Measurements from ENCODE around the gene PDE7B. TPM values are rescaled to one million over a fixed set of nuclear protein-coding genes. Genes with fewer than 3 reads are reported as not detected.

The PDE7B gene
- total and polyA plus RNA-seq, 4 experiments from 2014 or later: 0.06 to 0.94 (median 0.28) TPM

DNA sequence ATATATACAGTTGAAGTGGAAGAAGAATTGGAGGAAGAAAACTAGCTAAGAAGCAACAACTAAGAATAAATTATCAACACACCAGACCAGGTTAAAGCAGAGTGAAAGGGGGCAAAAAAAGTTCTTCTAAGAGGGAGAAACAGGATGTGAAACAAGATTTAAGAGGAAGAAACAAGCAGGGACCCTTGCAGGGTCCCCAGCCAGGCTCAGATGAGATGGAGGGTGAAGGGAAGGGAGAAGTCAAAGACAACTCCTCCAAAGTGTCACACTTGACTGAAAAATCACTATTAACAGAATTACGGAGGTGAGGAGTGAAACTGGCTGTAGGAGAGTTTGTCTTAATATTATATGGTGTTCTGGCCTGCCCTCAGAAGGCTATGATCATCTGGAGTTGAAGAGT lies 333.2 kb downstream of the PDE7B start:
- POLR2A ChIA-PET (ENCODE audit: partially characterized antibody): no interaction called here
- no peaks in the 10 kb centered on the region for H3K4me1 Mint-ChIP-seq
- intact Hi-C loops (cut with micrococcal nuclease): no loop called here

DNA sequence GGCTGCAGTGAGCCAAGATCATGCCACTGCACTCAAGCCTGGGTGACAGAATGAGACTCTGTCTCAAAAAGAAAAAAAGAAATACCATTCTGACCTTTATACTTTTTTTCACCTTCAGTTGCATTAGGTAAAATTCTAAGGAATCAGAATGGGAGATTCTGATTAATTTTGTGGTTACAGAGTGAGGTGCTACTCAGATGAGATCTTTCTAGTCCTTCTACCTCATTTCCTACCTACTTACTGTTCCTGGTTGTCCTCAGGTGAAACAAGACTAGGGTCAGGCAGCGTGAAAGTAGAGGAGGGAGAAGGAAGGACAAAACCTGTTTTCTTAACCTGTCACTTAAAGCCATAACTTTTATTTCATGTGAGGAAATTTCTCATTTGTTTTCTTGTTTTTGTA lies 334.9 kb downstream of the PDE7B start:
- H3K36me3 ChIP-seq (ENCODE audit: insufficient read depth, low read length): no peaks in the 10 kb centered on the region
- no peaks in the 10 kb centered on the region for H3K4me1 Mint-ChIP-seq
- H3K4me3 ChIP-seq (ENCODE audit: low read length in 2 of 2): no peak overlapping the region
- ChIA-PET CTCF (ENCODE audit: partially characterized antibody) (no interaction called here), POLR2A (ENCODE audit: partially characterized antibody) (no interaction called here)
- no peaks in the 10 kb centered on the region for H3K9me3 ChIP-seq (ENCODE audit: control insufficient read depth in 1 of 2, low read length in 2 of 2)
- H3K27ac Mint-ChIP-seq: no peak overlapping the region
- DNase-seq: no peak
- H3K9me3 Mint-ChIP-seq: peaks cover 0 to 3% (median 0%) of the 10 kb centered on the region in 8 donors
- intact Hi-C loops (cut with micrococcal nuclease): no loop called here
- no peak overlapping the region for H3K4me3 Mint-ChIP-seq
- H3K36me3 Mint-ChIP-seq: no peaks in the 10 kb centered on the region
- peaks cover 0 to 11% of the 10 kb centered on the region in 2 donors for H3K27me3 Mint-ChIP-seq
- no peak overlapping the region for H3K27ac ChIP-seq (ENCODE audit: low read depth, low read length)
- H3K27me3 ChIP-seq (ENCODE audit: insufficient read depth, low read length): no peaks in the 10 kb centered on the region
- no peaks in the 10 kb centered on the region for H3K4me1 ChIP-seq (ENCODE audit: insufficient read depth, low read length)

More for the DNA sequence above, 333.2 kb downstream of the PDE7B start:
- CTCF ChIA-PET (ENCODE audit: partially characterized antibody): no interaction called here
- Mint-ChIP-seq H3K27me3 (peaks cover 0 to 10% of the 10 kb centered on the region in 2 donors), H3K4me3 (no peak overlapping the region), H3K27ac (no peak overlapping the region), H3K36me3 (no peaks in the 10 kb centered on the region), H3K9me3 (peaks cover 0 to 3% (median 0%) of the 10 kb centered on the region in 8 donors)
- Histone ChIP-seq H3K27me3 (ENCODE audit: insufficient read depth, low read length) (no peaks in the 10 kb centered on the region), H3K27ac (ENCODE audit: low read depth, low read length) (no peak overlapping the region), H3K4me1 (ENCODE audit: insufficient read depth, low read length) (no peaks in the 10 kb centered on the region), H3K36me3 (ENCODE audit: insufficient read depth, low read length) (no peaks in the 10 kb centered on the region), H3K4me3 (ENCODE audit: low read length in 2 of 2) (no peak overlapping the region), H3K9me3 (ENCODE audit: control insufficient read depth in 1 of 2, low read length in 2 of 2) (no peaks in the 10 kb centered on the region)
- no peak for DNase-seq

DNA sequence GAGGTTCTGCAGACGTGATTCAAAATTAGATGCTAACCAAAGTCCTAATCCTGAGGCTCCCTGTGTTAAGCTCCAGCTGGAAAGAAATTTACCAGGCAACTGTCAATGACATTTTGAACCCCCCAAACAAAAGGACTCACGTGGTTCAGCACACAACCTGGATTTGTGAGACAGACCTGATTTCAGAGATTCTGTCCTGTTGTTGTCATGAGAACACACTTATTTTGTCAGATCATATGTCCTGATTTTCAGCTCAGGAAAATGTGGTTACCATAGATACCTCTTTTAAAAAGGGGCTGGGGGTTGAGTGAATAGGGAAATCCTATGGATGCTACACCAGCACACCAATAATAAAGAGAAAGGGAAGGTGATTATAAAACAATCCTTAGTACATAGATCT lies 337.0 kb downstream of the PDE7B start:
- Histone ChIP-seq H3K9me3 (ENCODE audit: control insufficient read depth in 1 of 2, low read length in 2 of 2) (no peaks in the 10 kb centered on the region), H3K4me3 (ENCODE audit: low read length in 2 of 2) (no peak overlapping the region), H3K4me1 (ENCODE audit: insufficient read depth, low read length) (no peaks in the 10 kb centered on the region), H3K27ac (ENCODE audit: low read depth, low read length) (no peak overlapping the region), H3K27me3 (ENCODE audit: insufficient read depth, low read length) (no peaks in the 10 kb centered on the region), H3K36me3 (ENCODE audit: insufficient read depth, low read length) (no peaks in the 10 kb centered on the region)
- H3K27ac Mint-ChIP-seq: no peak overlapping the region
- no peak overlapping the region for H3K4me3 Mint-ChIP-seq
- H3K4me1 Mint-ChIP-seq: no peaks in the 10 kb centered on the region
- H3K36me3 Mint-ChIP-seq: no peaks in the 10 kb centered on the region
- H3K9me3 Mint-ChIP-seq: peaks cover 0 to 3% (median 0%) of the 10 kb centered on the region in 8 donors
- H3K27me3 Mint-ChIP-seq: peaks cover 0 to 10% of the 10 kb centered on the region in 2 donors
- no peak for DNase-seq
- ChIA-PET POLR2A (ENCODE audit: partially characterized antibody) (no interaction called here), CTCF (ENCODE audit: partially characterized antibody) (interaction anchor here (1.6 kb wide), 1 partner anchor 38 kb away, joined by 4 read pairs; no protein-coding TSS in a partner anchor)
- intact Hi-C loops (cut with micrococcal nuclease): no loop called here

DNA sequence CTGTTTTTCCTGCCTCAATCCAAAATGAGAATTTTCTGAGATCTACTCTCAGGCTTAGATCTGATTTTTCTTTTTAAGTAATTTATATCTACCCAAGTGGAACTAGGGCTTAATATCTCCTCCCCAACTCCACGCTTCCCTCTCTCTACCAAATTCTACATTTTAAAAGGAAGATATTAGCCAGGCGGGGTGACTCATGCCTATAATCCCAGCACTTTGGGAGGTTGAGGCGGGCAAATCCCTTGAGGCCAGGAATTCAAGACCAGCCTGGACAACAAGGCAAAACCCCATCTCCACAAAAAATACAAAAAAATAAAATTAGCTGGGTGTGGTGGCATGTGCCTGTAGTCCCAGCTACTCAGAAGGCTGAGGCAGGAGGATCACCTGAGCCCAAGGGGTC lies 337.6 kb downstream of the PDE7B start:
- no peak overlapping the region for H3K4me3 ChIP-seq (ENCODE audit: low read length in 2 of 2)
- H3K27ac Mint-ChIP-seq: no peak overlapping the region
- no peaks in the 10 kb centered on the region for H3K4me1 Mint-ChIP-seq
- intact Hi-C loops (cut with micrococcal nuclease): no loop called here
- no peaks in the 10 kb centered on the region for H3K4me1 ChIP-seq (ENCODE audit: insufficient read depth, low read length)
- ChIA-PET POLR2A (ENCODE audit: partially characterized antibody) (no interaction called here), CTCF (ENCODE audit: partially characterized antibody) (interaction anchor here (1.6 kb wide), 1 partner anchor 37 kb away, joined by 4 read pairs; no protein-coding TSS in a partner anchor)
- no peaks in the 10 kb centered on the region for H3K27me3 ChIP-seq (ENCODE audit: insufficient read depth, low read length)
- H3K9me3 Mint-ChIP-seq: peaks cover 0 to 3% (median 0%) of the 10 kb centered on the region in 8 donors
- no peaks in the 10 kb centered on the region for H3K36me3 ChIP-seq (ENCODE audit: insufficient read depth, low read length)
- H3K27me3 Mint-ChIP-seq: peaks cover 2 to 12% of the 10 kb centered on the region in 2 donors
- H3K36me3 Mint-ChIP-seq: no peaks in the 10 kb centered on the region
- no peak overlapping the region for H3K27ac ChIP-seq (ENCODE audit: low read depth, low read length)
- no peaks in the 10 kb centered on the region for H3K9me3 ChIP-seq (ENCODE audit: control insufficient read depth in 1 of 2, low read length in 2 of 2)
- DNase-seq: no peak
- no peak overlapping the region for H3K4me3 Mint-ChIP-seq

DNA sequence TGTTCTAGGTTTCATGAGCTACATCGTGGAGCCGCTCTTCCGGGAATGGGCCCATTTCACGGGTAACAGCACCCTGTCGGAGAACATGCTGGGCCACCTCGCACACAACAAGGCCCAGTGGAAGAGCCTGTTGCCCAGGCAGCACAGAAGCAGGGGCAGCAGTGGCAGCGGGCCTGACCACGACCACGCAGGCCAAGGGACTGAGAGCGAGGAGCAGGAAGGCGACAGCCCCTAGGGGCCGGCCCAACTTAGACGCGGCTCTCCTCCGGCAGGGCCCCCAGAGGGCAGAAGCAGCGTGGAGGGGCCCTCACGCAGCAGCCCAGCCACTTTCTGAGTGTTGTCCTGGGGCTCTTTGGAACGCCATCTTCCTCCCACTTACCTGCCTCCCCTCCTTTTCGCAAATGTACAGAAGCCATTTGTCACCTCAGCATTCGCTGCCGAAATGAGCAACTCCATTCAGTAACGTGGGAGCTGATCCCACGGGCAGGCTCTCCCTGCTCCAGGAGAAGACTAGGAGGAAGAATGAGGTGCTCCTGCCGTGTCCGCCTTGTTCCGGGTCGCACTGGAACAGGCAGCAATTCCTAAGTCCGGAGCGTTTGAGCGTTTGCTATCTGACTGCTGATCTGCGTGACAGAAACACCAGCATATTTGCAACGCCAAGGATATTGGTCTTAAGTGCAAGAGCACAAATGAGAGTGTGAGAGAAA lies 340.3 kb downstream of the PDE7B start:
- H3K36me3 ChIP-seq (ENCODE audit: insufficient read depth, low read length): no peaks in the 10 kb centered on the region
- no peaks in the 10 kb centered on the region for H3K9me3 ChIP-seq (ENCODE audit: control insufficient read depth in 1 of 2, low read length in 2 of 2)
- H3K4me3 Mint-ChIP-seq: no peak overlapping the region
- H3K4me3 ChIP-seq (ENCODE audit: low read length in 2 of 2): no peak overlapping the region
- H3K27ac ChIP-seq (ENCODE audit: low read depth, low read length): no peak overlapping the region
- no peak for DNase-seq
- peaks cover 2 to 12% of the 10 kb centered on the region in 2 donors for H3K27me3 Mint-ChIP-seq
- H3K27me3 ChIP-seq (ENCODE audit: insufficient read depth, low read length): no peaks in the 10 kb centered on the region
- H3K27ac Mint-ChIP-seq: no peak overlapping the region
- CTCF ChIA-PET (ENCODE audit: partially characterized antibody): no interaction called here
- no peaks in the 10 kb centered on the region for H3K9me3 Mint-ChIP-seq
- intact Hi-C loops (cut with micrococcal nuclease): no loop called here
- POLR2A ChIA-PET (ENCODE audit: partially characterized antibody): no interaction called here
- H3K36me3 Mint-ChIP-seq: no peaks in the 10 kb centered on the region
- H3K4me1 Mint-ChIP-seq: no peaks in the 10 kb centered on the region
- no peaks in the 10 kb centered on the region for H3K4me1 ChIP-seq (ENCODE audit: insufficient read depth, low read length)

DNA sequence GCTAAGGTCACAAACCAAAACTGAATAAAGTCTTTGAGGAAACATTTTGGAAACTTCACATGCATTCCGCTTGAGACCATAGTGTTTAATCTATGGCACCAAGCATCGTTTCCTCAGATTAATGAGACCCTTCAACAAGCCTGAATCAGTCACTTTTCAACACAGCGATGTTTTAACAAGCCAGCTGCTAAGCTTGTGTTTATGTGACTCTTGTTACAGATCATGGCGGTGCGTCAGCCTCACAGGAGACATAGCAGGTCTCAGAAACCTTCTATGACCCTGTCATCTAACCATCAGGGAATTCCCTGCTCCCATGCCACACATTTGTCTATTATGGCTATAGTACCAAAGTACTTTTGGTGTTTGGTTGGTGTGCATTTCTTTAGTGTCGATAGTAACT lies 341.4 kb downstream of the PDE7B start:
- no peaks in the 10 kb centered on the region for H3K9me3 Mint-ChIP-seq
- H3K36me3 Mint-ChIP-seq: no peaks in the 10 kb centered on the region
- no peaks in the 10 kb centered on the region for H3K4me1 ChIP-seq (ENCODE audit: insufficient read depth, low read length)
- POLR2A ChIA-PET (ENCODE audit: partially characterized antibody): no interaction called here
- no peak overlapping the region for H3K4me3 Mint-ChIP-seq
- H3K27me3 Mint-ChIP-seq: peaks cover 2 to 12% of the 10 kb centered on the region in 2 donors
- no peaks in the 10 kb centered on the region for H3K36me3 ChIP-seq (ENCODE audit: insufficient read depth, low read length)
- H3K27ac Mint-ChIP-seq: no peak overlapping the region
- H3K9me3 ChIP-seq (ENCODE audit: control insufficient read depth in 1 of 2, low read length in 2 of 2): no peaks in the 10 kb centered on the region
- no peak overlapping the region for H3K4me3 ChIP-seq (ENCODE audit: low read length in 2 of 2)
- H3K27ac ChIP-seq (ENCODE audit: low read depth, low read length): no peak overlapping the region
- no peak for DNase-seq
- no peaks in the 10 kb centered on the region for H3K27me3 ChIP-seq (ENCODE audit: insufficient read depth, low read length)
- no peaks in the 10 kb centered on the region for H3K4me1 Mint-ChIP-seq
- intact Hi-C loops (cut with micrococcal nuclease): no loop called here
- CTCF ChIA-PET (ENCODE audit: partially characterized antibody): no interaction called here

DNA sequence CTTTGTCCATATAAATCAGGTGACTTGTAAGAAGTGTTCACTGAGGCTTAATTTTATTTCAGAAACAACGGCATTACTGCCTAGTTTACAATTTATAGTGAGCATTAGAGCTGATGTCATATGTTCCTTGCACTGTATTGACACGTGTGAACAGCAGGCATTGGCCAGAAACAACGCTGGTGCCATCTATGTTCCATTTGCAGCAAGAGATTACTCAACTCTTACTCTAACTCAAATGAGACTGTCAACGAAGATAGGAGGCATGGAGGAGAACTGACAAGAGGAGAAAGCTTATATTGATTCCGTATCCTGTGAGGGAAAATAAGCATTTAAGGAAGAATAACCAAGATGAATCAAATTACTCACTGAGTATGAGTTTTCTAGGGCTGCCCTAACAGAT lies 350.2 kb downstream of the PDE7B start:
- Mint-ChIP-seq H3K36me3 (no peaks in the 10 kb centered on the region), H3K27me3 (peaks cover 3 to 6% of the 10 kb centered on the region in 2 donors), H3K4me3 (no peak overlapping the region), H3K4me1 (no peaks in the 10 kb centered on the region), H3K9me3 (no peaks in the 10 kb centered on the region), H3K27ac (peak overlapping the region in 1 of 7 donors; percentile 24)
- Histone ChIP-seq H3K9me3 (ENCODE audit: control insufficient read depth in 1 of 2, low read length in 2 of 2) (no peaks in the 10 kb centered on the region), H3K4me1 (ENCODE audit: insufficient read depth, low read length) (no peaks in the 10 kb centered on the region), H3K4me3 (ENCODE audit: low read length in 2 of 2) (no peak overlapping the region), H3K27me3 (ENCODE audit: insufficient read depth, low read length) (no peaks in the 10 kb centered on the region), H3K27ac (ENCODE audit: low read depth, low read length) (no peak overlapping the region), H3K36me3 (ENCODE audit: insufficient read depth, low read length) (no peaks in the 10 kb centered on the region)
- CTCF ChIA-PET (ENCODE audit: partially characterized antibody): no interaction called here
- POLR2A ChIA-PET (ENCODE audit: partially characterized antibody): no interaction called here
- no peak for DNase-seq
- intact Hi-C loops (cut with micrococcal nuclease): no loop called here
